Heart right ventricle (tissue), 16 donors: Measurements from ENCODE around the gene IFNL2. TPM values are rescaled to one million over a fixed set of nuclear protein-coding genes. Genes with fewer than 3 reads are reported as not detected.

Experiments used
- ATAC-seq, 8 donors: fragments of 200-7000 bp; cut with Tn5 transposase; one replicate each; pipeline ENCODE4 v1.9.1; 2020; ENCODE audit warnings: mild to moderate bottlenecking in 8 of 8, moderate library complexity in 8 of 8, moderate number of reproducible peaks in 1 of 8
- DNase-seq, 2 donors: peaks; one replicate each; pipeline ENCODE4 v3.0.0-alpha.2; 2020
- H3K27ac ChIP-seq, 10 donors: fragments of 200-600 bp; sonication (generic) in 2 of 10; one replicate each; pipeline versions ENCODE4 v1.5.0 to v1.8.0; 2020 to 2022; ENCODE audit warnings: mild to moderate bottlenecking in 3 of 10
- H3K27me3 ChIP-seq, 7 donors: fragments of 200-600 bp; one replicate each; pipeline ENCODE4 v1.8.0; 2021 to 2022; ENCODE audit warnings: mild to moderate bottlenecking in 2 of 7
- H3K36me3 ChIP-seq, 9 donors: fragments of 200-600 bp; sonication (generic) in 1 of 9; one replicate each; pipeline versions ENCODE4 v1.5.0 to v1.8.0; 2020 to 2022; ENCODE audit warnings: mild to moderate bottlenecking in 2 of 9
- H3K4me1 ChIP-seq, 9 donors: fragments of 200-600 bp; sonication (generic) in 1 of 9; one replicate each; pipeline versions ENCODE4 v1.5.0 to v1.8.0; 2020 to 2022; ENCODE audit warnings: mild to moderate bottlenecking in 4 of 9
- H3K4me3 ChIP-seq, 10 donors: fragments of 200-600 bp; sonication (generic) in 2 of 10; one replicate each; pipeline versions ENCODE4 v1.5.0 to v1.8.0; 2020 to 2022; ENCODE audit warnings: mild to moderate bottlenecking in 7 of 10, moderate library complexity in 2 of 10
- H3K9me3 ChIP-seq, 11 donors: fragments of 200-600 bp in 10 of 11; sonication (generic) in 2 of 11; one replicate each; pipeline versions ENCODE4 v1.5.0 to v1.8.0; 2013 to 2022; ENCODE audit warnings: mild to moderate bottlenecking in 2 of 11, control low read depth in 1 of 11, moderate library complexity in 1 of 11
- CTCF ChIP-seq, 9 donors: fragments of 200-600 bp; sonication (generic) in 2 of 9; IDR thresholded peaks; one replicate each; pipeline versions ENCODE4 v1.5.0 to v1.8.0; 2021 to 2022; ENCODE audit warnings: antibody characterized with exemption in 9 of 9, mild to moderate bottlenecking in 5 of 9, moderate library complexity in 1 of 9
- WGBS, 2 donors: extraction: QIAGEN DNeasy Blood & Tissue Kit; methylation state at CpG; one replicate each; pipeline ENCODE4 v1.1.7; 2013; ENCODE audit warnings: inconsistent platforms in 1 of 2; 5-methylcytosine and 5-hydroxymethylcytosine counted together
- intact Hi-C, 10 donors: fragments of 100-400 bp; cut with DNase I; formaldehyde crosslinking; loops; one replicate each; pipeline versions ENCODE4 v1.11.1 to v1.14.2; 2022
- polyA plus RNA-seq, 2 donors: library from polyadenylated mRNA; stranded (reverse); fragments of 200-250 nt; gene quantifications; one replicate each; pipeline ENCODE4 v1.2.3, GENCODE V29; 2013
- total RNA-seq, 10 donors: library from RNA; stranded (reverse); fragmentation: NEBNext Ultra II Directional in 3 of 10; extraction: Animal tissue kit (Norgen Biotek cat#: 25700) in 3 of 10; gene quantifications; one replicate each; pipeline versions ENCODE4 v1.2.1 to v1.2.4, GENCODE V29; 2021 to 2023
- donor health status: Arrhythmogenic right ventricular cardiomyopathy.
- donor health status: ischemic (EF 13 %, LVEDD 7.1; RV severe dilation, severe dysfunction).
- donor health status: healthy with polysubstance abuse.
- donor health status: DM: no; HTN: yes; CAD: no.
- donor health status: DM: no; HTN: no; CAD: no.
- donor health status: ischemic (EF 25% LVEDD 6.9; RV normal size, moderate dysfunction).
- donor health status: ischemic (EF 25% LVEDD 5.7; RV mildly dilated, moderate dysfunction).
- donor health status: healthy.
- donor health status: DM: yes; HTN: yes; CAD: no.
- donor health status: Ischemic cardiomyopathy.
- donor health status: ischemic (EF 35%, LVEDD 5.7; RV mildly dilated, moderate dysfunction).
- donor health status: nonischemic (EF 11% LVEDD 7.7; RV severe dilation, severe dysfunction).
- donor health status: DM: yes; HTN: yes; CAD: no.
- donor health status: PGD.
- donor health status: ischemic (EF 29% LVEDD 5.4; RV normal size, mild dysfunction).
- donor health status: nonischemic (EF 23%, LVEDD 6.1; RV moderate dilation, normal function).

IFNL2 gene
- total and polyA plus RNA-seq, 12 donors, result not detected

- intact Hi-C loops, result loop anchor here in 1 of 10 donors (10.0 kb wide), 1 partner anchor 1326 kb away; no protein-coding TSS in a partner anchor
- no peaks in the 10 kb centered on the region for H3K9me3 ChIP-seq
- no peak overlapping the region for H3K4me3 ChIP-seq
- no peak overlapping the region for H3K27ac ChIP-seq
- H3K4me1 ChIP-seq, result no peaks in the 10 kb centered on the region
- 86 to 91% methylated on average over 4 of the region's 4 CpGs for WGBS, 2 donors
- peaks cover 0 to 90% (median 63%) of the 10 kb centered on the region in 7 donors for H3K27me3 ChIP-seq
- DNase-seq (no peak), ATAC-seq (no peak)
- no peaks in the 10 kb centered on the region for H3K36me3 ChIP-seq
- TF ChIP-seq CTCF (IDR thresholded peaks at IDR 0.05), result no peak
Observed at GRCh38 chr19:39301021-39301420, 32.8 kb downstream of the IFNL2 start.

GRCh38 chr19:39301562-39301961 is 33.4 kb downstream of the IFNL2 start:
- no peak overlapping the region for H3K27ac ChIP-seq
- no peak overlapping the region for H3K4me3 ChIP-seq
- no peaks in the 10 kb centered on the region for H3K36me3 ChIP-seq
- no peak for ATAC-seq
- no peaks in the 10 kb centered on the region for H3K9me3 ChIP-seq
- DNase-seq, result no peak
- no peak for TF ChIP-seq CTCF (IDR thresholded peaks at IDR 0.05)
- H3K27me3 ChIP-seq, result peaks cover 0 to 89% (median 61%) of the 10 kb centered on the region in 7 donors
- H3K4me1 ChIP-seq, result no peaks in the 10 kb centered on the region
- intact Hi-C loops, result loop anchor here in 1 of 10 donors (10.0 kb wide), 1 partner anchor 1327 kb away; no protein-coding TSS in a partner anchor
- 84 to 89% methylated on average over 3 of the region's 3 CpGs for WGBS, 2 donors

DNA sequence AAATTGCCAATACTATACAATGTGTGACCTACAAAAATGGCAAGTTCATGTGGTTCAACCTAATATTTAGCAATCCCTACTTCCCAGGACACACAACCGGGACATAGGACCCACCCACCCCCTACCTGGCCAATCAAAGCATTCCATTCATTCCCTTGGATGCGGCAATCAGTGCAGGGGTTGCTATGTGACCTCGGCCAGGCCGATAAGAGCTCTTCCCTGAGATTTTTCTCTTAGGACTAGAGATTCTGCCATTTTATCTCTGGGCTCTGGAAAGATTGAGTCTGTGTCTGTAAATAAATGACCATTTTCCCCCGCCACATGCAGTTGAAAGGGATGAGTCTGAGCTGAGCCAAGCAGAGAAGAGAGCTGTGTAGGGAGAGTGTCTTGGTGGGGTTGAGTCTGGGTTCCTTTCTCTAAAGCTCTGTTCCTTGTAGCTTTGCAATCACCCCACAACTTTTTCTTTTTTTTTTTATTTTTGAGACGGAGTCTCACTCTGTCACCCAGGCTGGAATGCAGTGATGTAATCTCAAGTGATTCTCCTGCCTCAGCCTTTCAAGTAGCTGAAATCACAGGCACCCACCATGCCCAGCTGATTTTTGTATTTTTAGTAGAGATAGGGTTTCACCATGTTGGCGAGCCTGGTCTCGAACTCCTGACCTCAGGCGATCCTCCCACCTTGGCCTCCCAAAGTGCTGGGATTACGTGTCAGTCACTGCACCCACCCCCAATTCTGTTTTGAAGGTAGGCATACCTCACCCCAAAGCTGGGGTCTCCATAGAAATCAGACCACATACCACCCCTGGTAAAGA is 35.4 kb downstream of the IFNL2 start:
- no peak overlapping the region for H3K4me3 ChIP-seq
- H3K36me3 ChIP-seq, result peaks cover 0 to 9% (median 0%) of the 10 kb centered on the region in 9 donors
- no peak for ATAC-seq
- intact Hi-C loops, result loop anchor here in 1 of 10 donors (10.0 kb wide), 1 partner anchor 1329 kb away; no protein-coding TSS in a partner anchor
- no peak overlapping the region for H3K27ac ChIP-seq
- TF ChIP-seq CTCF (IDR thresholded peaks at IDR 0.05), result no peak
- no peaks in the 10 kb centered on the region for H3K9me3 ChIP-seq
- peaks cover 0 to 15% (median 7%) of the 10 kb centered on the region in 9 donors for H3K4me1 ChIP-seq
- peaks cover 13 to 91% (median 61%) of the 10 kb centered on the region in 7 donors for H3K27me3 ChIP-seq
- 37 to 40% methylated on average over 10 of the region's 10 CpGs for WGBS, 2 donors
- DNase-seq, result no peak

GRCh38 chr19:39304185-39304513 is 36.0 kb downstream of the IFNL2 start:
- no peak for ATAC-seq
- Histone ChIP-seq H3K27ac (no peak overlapping the region), H3K9me3 (no peaks in the 10 kb centered on the region), H3K36me3 (peaks cover 0 to 9% (median 0%) of the 10 kb centered on the region in 9 donors), H3K4me3 (no peak overlapping the region), H3K4me1 (peaks cover 0 to 15% (median 7%) of the 10 kb centered on the region in 9 donors), H3K27me3 (peaks cover 13 to 93% (median 62%) of the 10 kb centered on the region in 7 donors)
- intact Hi-C loops, result loop anchor here in 1 of 10 donors (10.0 kb wide), 1 partner anchor 1329 kb away; no protein-coding TSS in a partner anchor
- no peak for DNase-seq
- no peak for TF ChIP-seq CTCF (IDR thresholded peaks at IDR 0.05)
